NK-92 (cell line): ENCODE measurements around the gene RAB12.
"Not testable (repeated sequence)": the region's sequence is repeated elsewhere in the genome, so short reads cannot be mapped to it uniquely, and the experiment has no call there.

Source experiments
- DNase-seq: peaks from one replicate; lab custom pipeline; 2025; ENCODE audit not compliant: unreplicated experiment; lab: John Stamatoyannopoulos, UW

The RAB12 gene, protein sequence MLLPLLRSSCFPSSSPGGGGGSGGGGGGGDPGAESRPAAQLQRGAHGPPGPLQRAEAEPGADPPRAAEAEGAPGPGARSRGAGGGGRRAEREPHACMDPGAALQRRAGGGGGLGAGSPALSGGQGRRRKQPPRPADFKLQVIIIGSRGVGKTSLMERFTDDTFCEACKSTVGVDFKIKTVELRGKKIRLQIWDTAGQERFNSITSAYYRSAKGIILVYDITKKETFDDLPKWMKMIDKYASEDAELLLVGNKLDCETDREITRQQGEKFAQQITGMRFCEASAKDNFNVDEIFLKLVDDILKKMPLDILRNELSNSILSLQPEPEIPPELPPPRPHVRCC

DNA sequence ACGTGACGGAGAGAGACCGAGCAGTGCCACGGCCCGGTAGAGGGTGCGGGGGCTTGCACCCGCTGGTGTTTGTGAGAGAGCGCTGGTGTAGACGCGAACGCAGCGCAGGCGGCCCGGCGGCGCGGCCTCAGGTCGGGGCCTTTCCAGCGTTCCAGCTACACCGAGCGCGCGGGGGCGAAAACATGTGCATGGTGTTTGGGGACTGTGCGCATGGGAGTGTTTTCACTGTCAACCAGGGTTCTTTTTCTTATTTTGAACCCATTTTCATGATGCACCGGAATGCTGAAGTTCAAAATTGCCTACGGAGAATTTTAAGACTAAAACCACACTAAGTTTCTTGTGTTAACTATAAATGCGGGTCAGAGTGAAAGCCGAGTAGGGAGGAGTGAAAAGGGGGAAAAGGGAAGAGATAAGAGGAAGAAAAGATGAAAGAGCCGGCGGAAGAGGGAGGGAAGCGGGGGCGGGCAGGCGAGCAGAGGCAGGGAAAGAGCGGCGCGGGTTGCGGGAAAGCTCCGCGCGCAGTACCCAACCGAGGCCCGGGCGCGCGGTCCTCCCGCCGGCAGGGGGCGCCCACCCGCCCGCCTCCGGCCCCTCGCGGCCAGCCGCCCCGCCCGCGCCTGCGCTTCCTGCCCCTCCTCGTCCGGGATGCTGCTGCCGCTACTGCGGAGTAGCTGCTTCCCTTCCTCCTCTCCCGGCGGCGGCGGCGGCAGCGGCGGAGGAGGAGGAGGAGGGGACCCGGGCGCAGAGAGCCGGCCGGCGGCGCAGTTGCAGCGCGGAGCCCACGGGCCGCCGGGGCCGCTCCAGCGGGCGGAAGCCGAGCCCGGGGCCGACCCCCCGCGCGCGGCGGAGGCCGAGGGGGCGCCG lies at the start of gene RAB12:
TSS of gene RAB12 (plus strand) at position 643 of the 864 bp plus-strand sequence. CDS start at position 646, 3 bp downstream.
- DNase-seq = no peak

DNA sequence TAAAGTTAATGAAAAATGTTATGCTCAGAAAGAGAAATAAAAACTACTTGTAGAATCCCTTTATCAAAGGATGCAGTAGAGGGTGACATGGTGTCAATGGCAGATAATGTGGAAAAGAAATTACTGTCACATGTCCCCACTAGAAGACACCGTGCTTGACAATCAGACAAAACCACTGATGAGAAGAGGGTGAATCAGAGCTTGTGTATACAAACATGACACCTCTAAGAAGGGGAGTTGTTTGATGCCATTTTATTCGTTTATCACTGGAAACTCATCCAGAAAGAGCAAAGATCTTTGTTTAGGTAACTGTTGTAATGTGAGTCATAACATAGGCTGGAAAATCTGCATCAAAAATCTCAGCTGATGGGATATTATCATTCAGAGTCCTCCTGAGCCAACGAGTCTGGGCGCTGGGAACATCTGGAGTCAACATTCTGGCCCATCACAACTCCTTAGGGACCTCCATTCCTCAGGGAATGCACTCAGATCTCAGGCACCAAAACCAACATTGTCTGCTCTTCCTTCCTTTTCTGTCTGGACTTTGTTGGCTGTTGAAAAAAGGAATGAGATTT lies 49.5 kb upstream of the RAB12 start:
- DNase-seq = no peak

DNA sequence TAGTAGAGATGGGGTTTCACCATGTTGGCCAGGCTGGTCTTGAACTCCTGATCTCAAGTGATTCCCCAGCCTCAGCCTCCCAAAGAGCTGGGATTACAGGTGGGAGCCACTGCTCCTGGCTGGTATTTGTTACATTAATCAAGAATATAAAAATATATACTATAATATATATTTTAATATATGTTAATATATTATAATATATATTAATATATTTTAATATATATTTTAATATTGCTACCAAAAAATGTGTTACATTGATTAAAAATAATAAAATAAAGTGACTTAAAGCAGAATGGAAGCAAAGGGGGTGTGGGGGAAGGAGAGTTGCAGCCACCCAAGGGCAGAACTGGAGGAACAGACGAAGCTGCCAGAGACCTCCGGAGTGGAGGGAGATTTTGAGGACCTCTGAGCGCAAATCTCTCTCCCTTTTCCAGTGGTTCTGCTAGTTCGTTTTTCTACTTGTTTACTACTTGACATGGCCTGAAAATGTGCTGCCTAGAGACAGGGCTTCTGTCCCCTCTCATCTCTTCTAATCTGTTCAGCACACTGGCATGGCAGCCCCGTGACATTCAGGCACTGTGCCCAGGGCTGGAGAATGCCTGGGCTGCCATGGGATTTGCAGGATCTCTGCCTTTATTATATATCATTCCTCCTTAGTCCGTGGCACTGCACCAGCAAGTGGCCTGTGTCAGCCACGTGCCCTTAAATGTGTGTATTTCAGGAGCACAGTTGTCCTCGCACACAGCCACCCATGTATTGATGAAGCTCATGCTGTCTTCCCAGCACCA lies 47.9 kb upstream of the RAB12 start:
- DNase-seq = no peak

DNA sequence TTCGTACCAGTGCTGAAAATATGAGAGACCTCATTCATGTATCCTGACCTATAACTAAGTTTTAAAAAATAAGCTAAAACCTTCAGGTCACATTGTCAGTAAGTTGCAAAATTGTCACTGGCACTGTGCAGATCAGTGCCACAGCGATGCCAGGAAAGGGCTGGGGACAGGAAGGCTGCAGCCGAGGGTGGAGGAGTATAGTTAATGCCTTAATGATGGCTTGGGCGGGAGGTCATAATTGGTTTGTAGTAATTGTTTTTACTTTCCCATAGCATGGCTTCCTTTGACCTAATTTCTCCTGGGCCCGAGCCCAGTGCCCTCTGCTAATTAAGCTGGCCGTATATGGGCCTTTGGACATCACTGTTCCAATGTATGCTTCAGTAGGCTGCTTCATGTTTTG lies 47.2 kb upstream of the RAB12 start:
- no peak for DNase-seq

DNA sequence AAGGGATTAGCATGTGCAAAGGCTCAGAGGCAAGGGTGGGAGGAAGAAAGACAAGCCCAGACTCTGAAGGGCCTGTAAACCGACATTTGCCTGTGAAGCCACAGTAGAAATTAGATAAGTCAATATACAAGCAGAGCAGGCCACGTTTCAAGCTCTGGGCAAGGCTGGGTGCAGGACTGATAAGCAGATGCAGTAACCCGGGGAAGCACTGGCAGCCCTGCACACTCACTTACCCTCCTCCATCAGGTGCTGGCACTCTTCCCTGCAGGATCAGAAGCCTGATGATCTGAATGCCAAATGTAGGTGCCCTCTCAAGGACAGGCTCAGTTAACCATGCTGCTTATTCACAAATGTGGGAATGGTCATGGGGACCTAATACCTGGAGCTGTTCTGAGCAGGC lies 46.3 kb upstream of the RAB12 start:
- DNase-seq = no peak

DNA sequence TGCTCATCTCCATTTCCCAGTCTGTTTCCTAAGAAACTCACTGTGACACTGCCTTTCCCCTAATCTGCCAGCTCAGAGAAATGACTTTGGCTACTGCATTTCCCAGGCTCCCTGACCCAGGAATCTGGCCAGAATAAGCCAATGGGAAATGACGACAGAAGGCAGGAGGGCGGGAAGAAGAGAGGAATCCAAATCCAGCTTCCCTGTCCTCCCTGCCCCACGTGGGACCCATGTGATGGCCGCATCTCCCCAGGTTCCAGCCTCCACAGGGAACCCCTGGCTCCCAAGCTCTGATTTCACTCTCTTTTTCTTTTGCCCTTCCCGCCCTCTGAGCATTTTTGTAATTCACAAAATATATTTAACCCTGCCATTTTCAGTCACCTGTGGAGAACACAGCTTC lies 37.8 kb upstream of the RAB12 start:
- DNase-seq = no peak

DNA sequence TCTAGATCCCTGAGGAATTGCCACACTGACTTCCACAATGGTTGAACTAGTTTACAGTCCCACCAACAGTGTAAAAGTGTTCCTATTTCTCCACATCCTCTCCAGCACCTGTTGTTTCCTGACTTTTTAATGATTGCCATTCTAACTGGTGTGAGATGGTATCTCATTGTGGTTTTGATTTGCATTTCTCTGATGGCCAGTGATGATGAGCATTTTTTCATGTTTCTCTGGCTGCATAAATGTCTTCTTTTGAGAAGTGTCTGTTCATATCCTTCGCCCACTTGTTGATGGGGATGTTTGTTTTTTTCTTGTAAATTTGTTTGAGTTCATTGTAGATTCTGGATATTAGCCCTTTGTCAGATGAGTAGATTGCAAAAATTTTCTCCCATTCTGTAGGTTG lies 35.5 kb upstream of the RAB12 start:
- not testable (repeated sequence) for DNase-seq

DNA sequence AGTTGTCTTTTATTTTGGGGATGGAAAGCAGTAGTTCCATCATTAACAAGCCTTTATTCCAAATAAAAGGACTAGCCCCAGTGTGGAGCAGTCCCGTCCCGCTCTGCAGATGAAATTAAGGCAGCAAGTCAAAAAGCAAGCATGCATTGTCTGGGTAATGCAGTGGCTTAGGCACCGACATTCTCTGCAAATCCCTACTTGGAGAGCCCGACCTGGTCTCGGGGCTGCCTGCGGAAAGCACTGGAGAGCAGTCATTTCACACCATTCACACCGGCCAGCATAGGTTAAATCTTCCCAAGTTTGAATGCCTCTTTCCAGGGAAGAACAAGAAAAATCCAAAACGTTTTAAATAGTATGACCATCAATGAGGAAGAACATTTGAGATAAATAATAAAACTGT lies 24.4 kb upstream of the RAB12 start:
- DNase-seq = no peak

DNA sequence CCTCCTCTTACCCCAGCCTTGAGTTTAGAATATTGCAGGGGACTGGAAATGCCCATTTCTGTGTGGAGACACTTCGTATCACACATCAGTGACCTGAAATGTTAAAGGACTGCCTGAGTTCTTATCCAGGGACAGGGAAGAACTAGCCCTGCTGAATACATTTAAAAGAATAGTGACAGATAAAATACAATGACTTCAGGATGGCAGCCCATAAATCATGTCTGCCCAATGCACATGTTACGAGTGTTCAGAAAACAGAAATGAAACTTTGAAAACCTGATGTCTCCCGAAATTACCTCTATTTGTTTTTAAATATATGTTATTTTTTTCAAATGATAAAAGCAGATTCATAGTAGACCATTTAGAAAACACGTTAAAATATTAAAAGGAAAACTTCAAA lies 22.3 kb upstream of the RAB12 start:
- no peak for DNase-seq

DNA sequence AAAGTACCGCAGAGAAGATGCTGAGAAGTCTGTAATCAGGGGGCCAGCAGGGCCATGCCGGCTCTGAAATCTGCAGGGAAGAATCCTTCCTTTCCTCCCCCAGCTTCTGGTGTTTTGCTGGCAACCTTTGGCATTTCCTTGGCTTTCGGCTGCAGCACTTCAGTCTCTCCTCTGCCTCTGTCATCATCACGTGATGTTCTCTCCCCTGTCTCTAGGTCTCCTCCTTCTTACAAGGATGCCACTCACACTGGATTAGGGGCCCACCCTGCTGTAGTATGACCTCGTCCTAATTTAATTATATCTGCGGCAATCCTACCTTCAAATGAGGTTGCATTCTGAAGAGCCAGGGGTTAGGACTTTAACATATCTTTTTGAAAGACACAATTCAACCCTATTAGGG lies 13.8 kb upstream of the RAB12 start:
- no peak for DNase-seq

DNA sequence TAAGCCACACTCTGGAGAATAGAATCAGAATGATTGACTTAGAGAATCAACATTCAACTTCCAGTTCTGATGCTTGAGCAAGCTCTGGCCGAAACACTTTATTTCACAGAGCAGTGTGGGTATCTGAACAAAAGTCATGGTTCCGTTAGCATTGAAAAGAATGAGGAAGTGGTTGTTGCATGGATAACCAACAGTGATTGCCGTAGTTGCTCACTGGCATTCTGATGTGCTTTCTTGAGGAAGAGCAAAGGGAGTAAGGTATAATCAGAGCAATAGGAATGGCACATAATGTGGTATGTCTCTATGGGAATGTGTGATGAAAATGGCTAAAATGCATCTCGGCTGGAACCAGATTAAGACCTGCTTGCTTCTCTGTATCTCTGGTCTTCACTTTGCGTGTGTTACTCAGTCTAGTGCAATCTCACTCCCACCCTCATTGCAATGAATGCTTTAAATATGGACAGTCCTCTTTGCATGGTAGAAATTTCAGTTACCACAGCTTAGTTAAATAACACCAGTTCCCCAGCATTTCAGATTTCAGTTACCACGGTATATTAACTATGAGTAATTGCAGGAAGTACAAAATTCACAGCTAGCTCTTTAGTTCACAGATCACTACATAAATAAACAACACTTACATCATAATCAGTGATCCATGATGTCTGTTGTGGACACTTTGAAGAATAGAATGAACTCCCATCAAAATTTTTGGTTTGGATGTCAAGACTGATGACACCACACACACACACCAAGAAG lies 7.8 kb upstream of the RAB12 start:
- DNase-seq = no peak

DNA sequence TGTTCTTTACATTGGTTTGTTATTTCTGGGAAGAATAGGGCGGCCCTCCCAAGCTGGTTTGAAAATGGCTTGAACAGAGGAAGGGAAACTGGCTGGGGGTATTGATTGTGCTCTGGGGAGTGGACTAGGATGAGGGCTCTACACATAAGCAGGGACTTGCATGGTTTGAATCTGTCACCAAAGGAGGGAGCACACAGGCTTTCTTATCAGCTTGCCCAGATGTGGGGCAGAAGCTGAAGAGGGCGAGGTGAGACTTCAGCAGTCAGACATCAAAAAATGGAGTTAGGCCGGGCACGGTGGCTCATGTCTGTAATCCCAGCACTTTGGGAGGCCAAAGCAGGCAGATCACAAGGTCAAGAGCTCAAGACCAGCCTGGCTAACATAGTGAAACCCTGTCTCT lies 7.2 kb upstream of the RAB12 start:
- no peak for DNase-seq

DNA sequence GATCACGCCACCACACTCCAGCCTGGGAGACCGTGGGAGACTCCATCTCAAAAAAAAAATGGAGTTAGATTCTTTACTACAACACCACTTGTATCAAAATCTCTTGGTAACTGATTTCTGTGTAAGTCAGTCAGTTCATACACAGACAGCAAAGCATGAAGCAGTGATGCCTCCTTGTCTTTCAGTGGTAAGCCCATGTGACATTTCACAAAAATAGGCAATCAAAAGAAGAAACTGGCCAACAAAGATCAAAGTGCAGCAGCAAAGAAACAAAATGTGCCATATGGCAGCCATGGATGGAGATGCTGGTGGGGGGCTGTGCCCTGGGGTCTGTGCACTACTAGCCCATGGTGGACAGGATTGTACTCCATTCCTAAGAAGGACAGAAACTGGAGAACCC lies 6.7 kb upstream of the RAB12 start:
- no peak for DNase-seq

DNA sequence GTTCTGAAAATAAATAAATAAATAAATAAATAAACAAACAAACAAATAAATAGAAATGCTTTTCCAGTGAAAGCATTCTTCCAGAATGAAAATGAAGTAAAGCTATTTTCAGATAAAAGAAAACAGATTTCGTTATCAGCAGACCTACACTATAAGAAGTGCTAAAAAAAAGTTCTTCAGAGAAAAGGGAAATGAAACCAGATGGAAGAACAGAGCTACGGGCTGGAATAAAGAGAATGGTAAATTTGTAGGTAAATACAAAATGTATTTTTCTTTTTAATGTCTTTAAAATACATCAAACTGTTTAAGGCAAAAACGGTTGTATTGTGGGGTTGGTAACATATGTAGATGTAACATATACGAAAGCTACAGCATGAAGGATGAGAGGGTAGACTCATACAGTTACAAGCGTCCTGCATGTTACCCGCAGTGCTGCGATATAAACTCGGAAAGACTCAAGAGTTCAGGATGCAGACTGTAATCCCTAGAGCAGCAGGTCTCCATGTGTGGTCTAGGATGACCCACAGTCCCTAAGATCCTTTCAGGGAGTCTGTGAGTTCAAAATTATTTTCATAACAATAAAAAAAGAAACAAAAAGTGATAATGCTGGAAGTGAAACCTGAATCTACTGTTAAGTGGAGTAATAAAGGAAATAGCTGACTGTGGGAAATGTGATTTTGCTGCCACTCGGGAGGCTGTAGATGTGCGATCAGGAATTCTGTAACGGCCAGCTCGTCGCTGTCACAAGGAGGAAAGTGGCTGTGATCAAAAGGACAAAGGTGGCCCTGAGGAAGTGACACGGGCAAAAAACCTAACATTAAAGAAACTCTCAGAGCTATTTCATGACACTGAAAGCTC lies 5.3 kb upstream of the RAB12 start:
- DNase-seq = no peak

DNA sequence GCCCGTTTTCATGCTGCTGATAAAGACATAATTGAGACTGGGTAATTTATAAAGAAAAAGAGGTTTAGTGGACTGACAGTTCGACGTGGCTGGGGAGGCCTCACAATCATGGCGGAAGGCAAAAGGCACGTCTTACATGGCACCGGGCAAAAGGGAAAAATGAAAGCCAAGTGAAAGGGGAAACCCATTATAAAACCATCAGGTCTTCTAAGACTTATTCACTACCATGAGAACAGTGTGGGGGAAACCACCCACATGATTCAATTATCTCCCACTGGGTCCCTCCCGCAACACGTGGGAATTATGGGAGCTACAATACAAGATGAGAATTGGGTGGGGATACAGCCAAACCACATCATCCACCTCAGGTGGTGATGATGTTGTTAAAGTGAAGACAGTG lies 3.3 kb upstream of the RAB12 start:
- DNase-seq = no peak

DNA sequence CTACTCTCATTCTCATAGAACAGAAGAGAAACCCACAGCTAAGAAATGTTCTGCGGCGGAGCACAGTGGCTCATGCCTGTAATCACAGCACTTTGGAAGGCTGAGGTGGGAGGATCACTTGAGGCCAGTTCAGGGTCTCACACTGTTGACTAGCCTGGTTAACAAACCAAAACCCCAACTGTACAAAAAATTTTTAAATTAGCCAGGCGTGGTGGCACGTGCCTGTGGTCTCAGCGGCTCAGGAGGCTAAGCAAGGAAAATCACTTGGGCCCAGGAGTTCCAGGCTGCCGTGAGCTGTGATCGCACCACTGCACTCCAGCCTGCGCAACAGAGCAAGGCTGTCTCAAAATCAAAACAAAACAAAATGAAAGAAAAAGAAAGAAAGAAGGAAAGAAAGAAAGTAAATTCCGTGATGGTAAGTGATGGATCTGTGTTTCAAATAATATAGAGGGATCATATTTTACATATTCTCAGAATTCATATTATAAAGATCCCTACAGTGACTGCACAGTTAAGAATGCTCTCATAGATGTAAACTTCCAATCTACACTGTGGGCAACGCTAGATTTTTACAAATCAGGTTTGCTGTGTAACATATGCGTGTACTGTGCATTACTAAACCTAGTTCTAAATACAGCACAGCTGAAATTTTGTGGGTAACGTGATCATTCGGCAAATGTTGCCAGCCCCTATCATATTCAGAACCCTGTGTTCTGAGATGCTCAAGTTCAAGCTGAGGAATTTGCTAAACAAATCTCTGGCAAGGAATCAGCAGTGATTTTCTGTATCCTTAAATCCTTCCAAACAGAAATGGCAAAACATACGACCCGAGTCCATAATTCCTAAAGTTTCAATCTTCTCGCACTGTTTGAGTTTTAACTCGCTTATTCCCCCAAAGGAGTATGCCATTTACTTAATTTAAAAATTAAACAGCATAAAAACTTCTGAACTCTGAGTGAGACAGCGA lies 1.2 kb upstream of the RAB12 start:
- DNase-seq = no peak

DNA sequence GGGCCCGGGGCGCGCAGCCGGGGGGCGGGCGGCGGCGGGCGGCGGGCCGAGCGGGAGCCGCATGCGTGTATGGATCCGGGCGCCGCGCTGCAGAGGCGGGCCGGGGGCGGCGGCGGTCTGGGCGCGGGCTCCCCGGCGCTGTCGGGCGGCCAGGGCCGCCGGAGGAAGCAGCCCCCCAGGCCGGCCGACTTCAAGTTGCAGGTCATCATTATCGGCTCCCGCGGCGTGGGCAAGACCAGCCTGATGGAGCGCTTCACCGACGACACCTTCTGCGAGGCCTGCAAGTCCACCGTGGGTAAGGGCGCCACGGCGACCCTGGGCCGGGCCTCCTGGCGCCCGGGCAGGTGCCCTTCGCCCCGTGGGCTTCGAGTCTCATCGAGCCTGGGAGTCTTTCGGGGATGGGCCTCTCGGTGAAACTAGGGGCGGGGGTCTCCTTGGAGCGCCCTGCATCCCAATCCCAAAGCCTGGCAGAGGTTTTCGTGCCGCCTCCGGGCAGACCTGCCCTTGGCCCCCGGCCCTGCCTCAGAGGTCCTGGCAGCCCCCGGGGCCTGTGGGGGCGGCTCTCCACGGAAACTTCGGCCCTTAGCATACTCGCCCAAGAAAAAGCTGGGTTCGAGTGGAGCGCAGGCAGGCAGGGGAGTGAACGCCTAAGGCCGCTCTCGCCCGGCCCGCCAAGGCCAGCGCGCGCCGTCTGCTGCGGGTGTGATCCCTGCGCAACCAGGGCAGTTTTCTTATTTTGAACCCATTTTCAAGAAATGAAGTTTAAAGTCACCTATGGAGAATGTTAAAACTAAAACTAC lies 622 bp downstream of the RAB12 start:
- DNase-seq = no peak

DNA sequence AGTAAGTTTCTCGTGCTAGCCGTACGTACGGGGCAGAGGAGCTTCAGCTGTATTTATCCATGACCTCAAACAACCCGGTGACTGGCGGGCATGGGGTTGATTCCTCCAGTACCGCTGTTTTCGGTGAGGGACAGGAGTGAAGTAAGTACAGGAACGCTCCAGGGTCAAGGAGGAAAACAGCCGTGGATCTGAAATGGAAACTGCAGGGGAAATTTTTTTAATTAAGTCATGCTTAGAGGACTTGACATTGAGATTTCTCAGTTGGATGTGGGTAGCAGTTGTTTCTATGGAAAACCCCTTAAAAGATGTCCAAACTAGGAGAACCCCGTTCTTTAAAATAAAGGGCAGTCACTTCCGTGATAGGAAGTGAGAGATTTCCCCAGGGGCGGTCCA lies 1.2 kb downstream of the RAB12 start:
- no peak for DNase-seq
